ENCODE results near the gene PALS1. TPM values are rescaled to one million over a fixed set of nuclear protein-coding genes. Genes with fewer than 3 reads are reported as not detected.
"Not testable (repeated sequence)": the region's sequence is repeated elsewhere in the genome, so short reads cannot be mapped to it uniquely, and the experiment has no call there.

The PALS1 gene
- total and polyA plus RNA-seq, 4 donors = 5.5 to 17.6 (median 10.1) TPM

GRCh38 chr14:67270933-67271332 is 29.7 kb downstream of the PALS1 start:
- H3K9me3 ChIP-seq (ENCODE audit: control insufficient read depth in 4 of 4, low read length in 3 of 4) = no peaks in the 10 kb centered on the region
- WGBS = 98% methylated on average over 3 of the region's 3 CpGs
- H3K27ac ChIP-seq (ENCODE audit: low read depth in 1 of 2, low read length in 2 of 2) = no peak overlapping the region
- H3K4me1 ChIP-seq (ENCODE audit: control insufficient read depth in 4 of 4, insufficient read depth in 4 of 4, low read length in 3 of 4) = peaks cover 5 to 12% (median 6%) of the 10 kb centered on the region in 4 donors
- H3K36me3 ChIP-seq (ENCODE audit: control insufficient read depth in 4 of 4, insufficient read depth in 3 of 4, low read depth in 1 of 4, low read length in 3 of 4) = peaks cover 0 to 2% (median 0%) of the 10 kb centered on the region in 4 donors
- no peak overlapping the region for H3K4me3 ChIP-seq (ENCODE audit: low read depth in 1 of 3, low read length in 3 of 3)
- H3K27me3 ChIP-seq (ENCODE audit: control insufficient read depth in 4 of 4, insufficient read depth in 4 of 4, low read length in 3 of 4) = no peaks in the 10 kb centered on the region
- no peak for DNase-seq (ENCODE audit: low spot score)
- H3K9ac ChIP-seq (ENCODE audit: low read depth in 1 of 2, low read length in 2 of 2) = no peak overlapping the region
- no peak for TF ChIP-seq ATF3 (IDR thresholded peaks at IDR 0.05)
- TF ChIP-seq GABPA (IDR thresholded peaks at IDR 0.05 in 1 of 2, conservative IDR thresholded peaks at IDR 0.05 in 1 of 2) = no peak
- TF ChIP-seq RXRA (IDR thresholded peaks at IDR 0.05) = no peak
- TF ChIP-seq FOXA1 (IDR thresholded peaks at IDR 0.05) = no peak
- TF ChIP-seq NR2F2 (IDR thresholded peaks at IDR 0.05) = no peak
- TF ChIP-seq MAX (IDR thresholded peaks at IDR 0.05) = no peak
- TF ChIP-seq CTCF (IDR thresholded peaks at IDR 0.05; ENCODE audit: low read depth, low read length, missing input control) = no peak
- no peak for TF ChIP-seq SP1 (IDR thresholded peaks at IDR 0.05)
- no peak for TF ChIP-seq TAF1 (conservative IDR thresholded peaks at IDR 0.05)
- TF ChIP-seq REST (IDR thresholded peaks at IDR 0.05) = no peak
- TF ChIP-seq YY1 (IDR thresholded peaks at IDR 0.05) = no peak
- no peak for TF ChIP-seq ZBTB33 (IDR thresholded peaks at IDR 0.05)
- TF ChIP-seq HNF4A (conservative IDR thresholded peaks at IDR 0.05) = no peak
- TF ChIP-seq FOXA2 (IDR thresholded peaks at IDR 0.05) = no peak
- no peak for TF ChIP-seq EGR1 (IDR thresholded peaks at IDR 0.05; ENCODE audit: low read depth in 2 of 2)

- DNase-seq (ENCODE audit: low spot score); H3K36me3 ChIP-seq (ENCODE audit: control insufficient read depth in 4 of 4, insufficient read depth in 3 of 4, low read depth in 1 of 4, low read length in 3 of 4); H3K9ac ChIP-seq (ENCODE audit: low read depth in 1 of 2, low read length in 2 of 2); H3K4me3 ChIP-seq (ENCODE audit: low read depth in 1 of 3, low read length in 3 of 3); H3K27ac ChIP-seq (ENCODE audit: low read depth in 1 of 2, low read length in 2 of 2); H3K9me3 ChIP-seq (ENCODE audit: control insufficient read depth in 4 of 4, low read length in 3 of 4); H3K27me3 ChIP-seq (ENCODE audit: control insufficient read depth in 4 of 4, insufficient read depth in 4 of 4, low read length in 3 of 4): not testable (repeated sequence)
- WGBS = 96% methylated on average over 3 of the region's 3 CpGs
- peaks cover 4 to 18% (median 8%) of the 10 kb centered on the region in 4 donors for H3K4me1 ChIP-seq (ENCODE audit: control insufficient read depth in 4 of 4, insufficient read depth in 4 of 4, low read length in 3 of 4)
Observed at GRCh38 chr14:67273281-67273680, 32.0 kb downstream of the PALS1 start.

All from liver (tissue), 9 donors.